ENCODE data around the gene C2orf72. TPM values are rescaled to one million over a fixed set of nuclear protein-coding genes. Genes with fewer than 3 reads are reported as not detected.
"Not testable (repeated sequence)": the region's sequence is repeated elsewhere in the genome, so short reads cannot be mapped to it uniquely, and the experiment has no call there.

Gene C2orf72
- total RNA-seq, 4 donors from 2014 or later: 0.19 to 0.54 TPM; not detected in 2

GRCh38 chr2:231001036-231001435 is 36.3 kb upstream of the C2orf72 start:
- WGBS, 2 donors (ENCODE audit: low coverage in 1 of 2): 59% methylated on average over 2 of the region's 7 CpGs; no CpG with 5 or more reads in 1 of the 2 donors
- Histone ChIP-seq H3K36me3 (no peaks in the 10 kb centered on the region), H3K4me3 (no peak overlapping the region), H3K4me1 (no peaks in the 10 kb centered on the region), H3K27ac (no peak overlapping the region), H3K9me3 (no peaks in the 10 kb centered on the region), H3K27me3 (peaks cover 41% of the 10 kb centered on the region)
- TF ChIP-seq EP300 (IDR thresholded peaks at IDR 0.05) (no peak), CTCF (IDR thresholded peaks at IDR 0.05) (no peak), POLR2A (IDR thresholded peaks at IDR 0.05) (no peak), POLR2AphosphoS5 (IDR thresholded peaks at IDR 0.05) (no peak)
- no peak for ATAC-seq

DNA sequence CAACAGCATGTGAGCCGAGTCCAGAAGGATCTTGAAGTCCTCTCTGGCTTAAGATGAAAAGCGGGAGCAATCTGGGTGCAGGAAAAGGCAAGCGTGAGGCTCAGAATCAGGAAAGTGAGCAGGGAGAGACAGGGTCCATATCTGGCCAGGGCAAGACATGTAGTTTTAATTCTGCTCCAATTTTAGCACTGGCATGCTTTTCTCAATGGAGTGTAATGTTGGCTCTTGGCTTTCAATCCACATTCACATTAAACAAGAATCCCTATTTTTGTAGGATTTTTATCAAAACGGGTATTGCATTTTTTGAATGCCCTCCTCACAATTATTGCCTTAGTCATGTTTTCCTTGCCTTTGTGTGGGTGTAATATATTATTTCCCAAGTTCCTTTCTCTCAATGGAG is 35.4 kb upstream of the C2orf72 start:
- Histone ChIP-seq H3K36me3 (no peaks in the 10 kb centered on the region), H3K4me3 (no peak overlapping the region), H3K4me1 (no peaks in the 10 kb centered on the region), H3K27ac (no peak overlapping the region), H3K27me3 (peaks cover 37% of the 10 kb centered on the region), H3K9me3 (no peaks in the 10 kb centered on the region)
- ATAC-seq: no peak
- TF ChIP-seq EP300 (IDR thresholded peaks at IDR 0.05) (no peak), POLR2A (IDR thresholded peaks at IDR 0.05) (no peak), POLR2AphosphoS5 (IDR thresholded peaks at IDR 0.05) (no peak), CTCF (IDR thresholded peaks at IDR 0.05) (no peak)
- WGBS, 2 donors (ENCODE audit: low coverage in 1 of 2): 43 to 74% methylated on average over 2 to 4 of the region's 4 CpGs

GRCh38 chr2:231002641-231003040 is 34.7 kb upstream of the C2orf72 start:
- no peak overlapping the region for H3K4me3 ChIP-seq
- peaks cover 37% of the 10 kb centered on the region for H3K27me3 ChIP-seq
- no peak for TF ChIP-seq POLR2A (IDR thresholded peaks at IDR 0.05)
- no peak for TF ChIP-seq EP300 (IDR thresholded peaks at IDR 0.05)
- no peak for TF ChIP-seq POLR2AphosphoS5 (IDR thresholded peaks at IDR 0.05)
- no peak for TF ChIP-seq CTCF (IDR thresholded peaks at IDR 0.05)
- H3K27ac ChIP-seq: no peak overlapping the region
- no peak for ATAC-seq
- no peaks in the 10 kb centered on the region for H3K36me3 ChIP-seq
- no peaks in the 10 kb centered on the region for H3K4me1 ChIP-seq
- 92 to 100% methylated on average over 4 of the region's 10 CpGs for WGBS, 2 donors (ENCODE audit: low coverage in 1 of 2)
- H3K9me3 ChIP-seq: no peaks in the 10 kb centered on the region

DNA sequence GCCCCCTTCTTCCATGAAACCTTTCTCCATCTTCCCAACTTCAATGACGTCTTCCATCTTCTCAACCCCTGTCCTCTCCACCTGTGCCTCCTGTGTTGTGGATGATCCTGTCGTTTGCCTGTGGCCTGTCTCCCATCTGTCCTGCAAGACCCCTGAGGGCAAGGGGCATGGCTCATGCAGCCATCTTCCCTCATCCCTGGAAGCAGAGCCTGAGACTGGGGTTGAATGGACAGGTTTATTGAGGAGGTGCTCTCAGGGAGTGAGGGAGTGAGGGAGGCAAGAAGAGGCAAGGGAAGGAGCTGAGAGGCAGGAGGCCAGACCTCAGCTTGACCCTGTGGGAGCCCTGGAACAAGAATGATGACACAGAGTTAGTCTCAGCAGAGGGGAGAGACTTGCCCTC is 34.1 kb upstream of the C2orf72 start:
- Histone ChIP-seq H3K9me3 (no peaks in the 10 kb centered on the region), H3K27me3 (peaks cover 37% of the 10 kb centered on the region), H3K36me3 (no peaks in the 10 kb centered on the region), H3K4me1 (no peaks in the 10 kb centered on the region), H3K4me3 (no peak overlapping the region), H3K27ac (no peak overlapping the region)
- ATAC-seq: no peak
- TF ChIP-seq EP300 (IDR thresholded peaks at IDR 0.05) (no peak), POLR2AphosphoS5 (IDR thresholded peaks at IDR 0.05) (no peak), CTCF (IDR thresholded peaks at IDR 0.05) (no peak), POLR2A (IDR thresholded peaks at IDR 0.05) (no peak)
- 86% methylated on average over 1 of the region's 2 CpGs; no CpG with 5 or more reads in 1 of the 2 donors for WGBS, 2 donors (ENCODE audit: low coverage in 1 of 2)

GRCh38 chr2:231004930-231005329 is 32.4 kb upstream of the C2orf72 start:
- H3K36me3 ChIP-seq, ATAC-seq, H3K4me3 ChIP-seq, H3K4me1 ChIP-seq, H3K9me3 ChIP-seq, H3K27ac ChIP-seq: not testable (repeated sequence)
- H3K27me3 ChIP-seq: peaks cover 34% of the 10 kb centered on the region

Data from gastroesophageal sphincter (tissue), 4 donors.